ENCODE results near the gene DUSP7. TPM values are rescaled to one million over a fixed set of nuclear protein-coding genes. Genes with fewer than 3 reads are reported as not detected.
"Not testable (repeated sequence)": the region's sequence is repeated elsewhere in the genome, so short reads cannot be mapped to it uniquely, and the experiment has no call there.

The DUSP7 gene
- total RNA-seq, 2 donors from 2014 or later: 7.4 to 9.1 TPM

GRCh38 chr3:52054661-52055511, 1.5 kb downstream of the DUSP7 start:
- ATAC-seq (no peak), DNase-seq (peak in 1 of 2 donors; percentile 44)
- intact Hi-C loops (cut with DNase I, micrococcal nuclease): no loop called here

GRCh38 chr3:52053307-52054304, 2.8 kb downstream of the DUSP7 start:
- ATAC-seq (no peak), DNase-seq (peak in 1 of 2 donors; percentile 25)
- intact Hi-C loops (cut with DNase I, micrococcal nuclease): loop anchor here in 1 of 2 donors (2.0 kb wide), 1 partner anchor 69 kb away; no protein-coding TSS in a partner anchor

- ATAC-seq: peak; percentile 19
- intact Hi-C loops (cut with DNase I, micrococcal nuclease): loop anchor here in 1 of 2 donors (2.0 kb wide), 1 partner anchor 70 kb away; no protein-coding TSS in a partner anchor
- peak; percentile 85 to 88 for DNase-seq
These were observed 3.5 kb downstream of the DUSP7 start for GRCh38 chr3:52052831-52053306.

GRCh38 chr3:52051444-52051843, 4.9 kb downstream of the DUSP7 start:
- DNase-seq: no peak
- intact Hi-C loops (cut with DNase I, micrococcal nuclease): no loop called here
- ATAC-seq: no peak

GRCh38 chr3:52050571-52050970, 5.8 kb downstream of the DUSP7 start:
- ATAC-seq: no peak
- no peak for DNase-seq
- intact Hi-C loops (cut with DNase I, micrococcal nuclease): no loop called here

GRCh38 chr3:52049503-52049902, 6.9 kb downstream of the DUSP7 start:
- DNase-seq (no peak), ATAC-seq (no peak)
- intact Hi-C loops (cut with DNase I, micrococcal nuclease): no loop called here

- ATAC-seq (no peak), DNase-seq (no peak)
- intact Hi-C loops (cut with DNase I, micrococcal nuclease): no loop called here
These were observed 8.9 kb downstream of the DUSP7 start for GRCh38 chr3:52047295-52047960.

GRCh38 chr3:52046902-52047239, 9.5 kb downstream of the DUSP7 start:
- intact Hi-C loops (cut with DNase I, micrococcal nuclease): no loop called here
- DNase-seq: no peak
- ATAC-seq: no peak

- DNase-seq (no peak), ATAC-seq (no peak)
- intact Hi-C loops (cut with DNase I, micrococcal nuclease): no loop called here
These were observed 10.0 kb downstream of the DUSP7 start for GRCh38 chr3:52046186-52046901.

GRCh38 chr3:52044869-52045619, 11.3 kb downstream of the DUSP7 start:
- ATAC-seq (no peak), DNase-seq (no peak)
- intact Hi-C loops (cut with DNase I, micrococcal nuclease): no loop called here

- intact Hi-C loops (cut with DNase I, micrococcal nuclease): no loop called here
These were observed 12.6 kb downstream of the DUSP7 start for GRCh38 chr3:52043750-52044149.

GRCh38 chr3:52043039-52043438, 13.3 kb downstream of the DUSP7 start:
- ATAC-seq; DNase-seq; intact Hi-C loops (cut with DNase I, micrococcal nuclease): not testable (repeated sequence)

More at GRCh38 chr3:52043750-52044149, 12.6 kb downstream of the DUSP7 start:
- ATAC-seq (no peak), DNase-seq (no peak)

GRCh38 chr3:52041118-52041731, 15.1 kb downstream of the DUSP7 start:
- no peak for ATAC-seq
- intact Hi-C loops (cut with DNase I, micrococcal nuclease): no loop called here
- no peak for DNase-seq

GRCh38 chr3:52040600-52040999, 15.8 kb downstream of the DUSP7 start:
- DNase-seq (no peak), ATAC-seq (no peak)
- intact Hi-C loops (cut with DNase I, micrococcal nuclease): no loop called here

GRCh38 chr3:52039846-52040245, 16.5 kb downstream of the DUSP7 start:
- ATAC-seq: peak; percentile 56
- intact Hi-C loops (cut with DNase I, micrococcal nuclease): no loop called here
- DNase-seq: no peak

- intact Hi-C loops (cut with DNase I, micrococcal nuclease): no loop called here
- no peak for ATAC-seq
- DNase-seq: no peak
These were observed 16.9 kb downstream of the DUSP7 start for GRCh38 chr3:52039426-52039825.

- intact Hi-C loops (cut with DNase I, micrococcal nuclease): no loop called here
- DNase-seq (no peak), ATAC-seq (no peak)
These were observed 18.1 kb downstream of the DUSP7 start for GRCh38 chr3:52038227-52038626.
